CD4-positive, alpha-beta T cell treated with Interleukin-4 for 1 hour (primary cell): ENCODE measurements around the gene LCE1D.

ENCODE experiments used
- DNase-seq, 2 donors: peaks; one replicate each; pipeline ENCODE4 v3.0.0-alpha.2; 2020 to 2022

Gene LCE1D

GRCh38 chr1:152796421-152796820, at the start of gene LCE1D:
Gene LCE1D, plus strand, starts transcription at chr1:152796721. Its CDS starts 1,074 bp downstream, at chr1:152797795.
- no peak for DNase-seq

- DNase-seq: no peak
Observed at GRCh38 chr1:152747831-152748230, 48.7 kb upstream of the LCE1D start.

GRCh38 chr1:152752225-152752624, 44.3 kb upstream of the LCE1D start:
- no peak for DNase-seq

GRCh38 chr1:152753586-152753985, 42.9 kb upstream of the LCE1D start:
- DNase-seq: no peak

- no peak for DNase-seq
Observed at GRCh38 chr1:152756872-152757271, 39.6 kb upstream of the LCE1D start.

- no peak for DNase-seq
Observed at GRCh38 chr1:152757747-152758146, 38.8 kb upstream of the LCE1D start, which contains the start of gene KPRP. Gene KPRP, plus strand, starts transcription at chr1:152758025. Its CDS starts 1,564 bp downstream, at chr1:152759589.

- no peak for DNase-seq
Observed at GRCh38 chr1:152758636-152759035, 37.9 kb upstream of the LCE1D start.

GRCh38 chr1:152759453-152760173, 36.9 kb upstream of the LCE1D start:
- DNase-seq: no peak

GRCh38 chr1:152760551-152761190, 35.9 kb upstream of the LCE1D start:
- no peak for DNase-seq

- DNase-seq: no peak
Observed at GRCh38 chr1:152761609-152762213, 34.8 kb upstream of the LCE1D start.

- DNase-seq: no peak
Observed at GRCh38 chr1:152768847-152769533, 27.5 kb upstream of the LCE1D start.

- DNase-seq: no peak
Observed at GRCh38 chr1:152770411-152770810, 26.1 kb upstream of the LCE1D start.

GRCh38 chr1:152774875-152775274, 21.6 kb upstream of the LCE1D start, which contains the start of gene LCE1F:
Gene LCE1F, plus strand, starts transcription at chr1:152775140. Its CDS starts 1,232 bp downstream, at chr1:152776372.
- no peak for DNase-seq

GRCh38 chr1:152776361-152776760, 20.2 kb upstream of the LCE1D start:
- DNase-seq: no peak

GRCh38 chr1:152777510-152778137, 18.9 kb upstream of the LCE1D start:
- no peak for DNase-seq

- no peak for DNase-seq
Observed at GRCh38 chr1:152783095-152783494, 13.4 kb upstream of the LCE1D start.

- no peak for DNase-seq
Observed at GRCh38 chr1:152786077-152786476, 10.4 kb upstream of the LCE1D start, which contains the start of gene LCE1E. Gene LCE1E, plus strand, starts transcription at chr1:152786257. Its CDS starts 1,043 bp downstream, at chr1:152787300.

GRCh38 chr1:152795686-152796085, 835 bp upstream of the LCE1D start:
- no peak for DNase-seq

GRCh38 chr1:152801333-152801732, 4.8 kb downstream of the LCE1D start:
- no peak for DNase-seq

GRCh38 chr1:152806576-152806975, 10.1 kb downstream of the LCE1D start, which contains the start of gene LCE1C:
Gene LCE1C, minus strand, starts transcription at chr1:152806651. Its CDS starts 1,173 bp downstream, at chr1:152805478.
- no peak for DNase-seq

- no peak for DNase-seq
Observed at GRCh38 chr1:152811050-152811449, 14.5 kb downstream of the LCE1D start.

- DNase-seq: no peak
Observed at GRCh38 chr1:152811671-152812070, 15.2 kb downstream of the LCE1D start, which contains the start of gene LCE1B. Gene LCE1B, plus strand, starts transcription at chr1:152811971. Its CDS starts 476 bp downstream, at chr1:152812447.
